Measurements from ENCODE around the gene F11R.

DNA sequence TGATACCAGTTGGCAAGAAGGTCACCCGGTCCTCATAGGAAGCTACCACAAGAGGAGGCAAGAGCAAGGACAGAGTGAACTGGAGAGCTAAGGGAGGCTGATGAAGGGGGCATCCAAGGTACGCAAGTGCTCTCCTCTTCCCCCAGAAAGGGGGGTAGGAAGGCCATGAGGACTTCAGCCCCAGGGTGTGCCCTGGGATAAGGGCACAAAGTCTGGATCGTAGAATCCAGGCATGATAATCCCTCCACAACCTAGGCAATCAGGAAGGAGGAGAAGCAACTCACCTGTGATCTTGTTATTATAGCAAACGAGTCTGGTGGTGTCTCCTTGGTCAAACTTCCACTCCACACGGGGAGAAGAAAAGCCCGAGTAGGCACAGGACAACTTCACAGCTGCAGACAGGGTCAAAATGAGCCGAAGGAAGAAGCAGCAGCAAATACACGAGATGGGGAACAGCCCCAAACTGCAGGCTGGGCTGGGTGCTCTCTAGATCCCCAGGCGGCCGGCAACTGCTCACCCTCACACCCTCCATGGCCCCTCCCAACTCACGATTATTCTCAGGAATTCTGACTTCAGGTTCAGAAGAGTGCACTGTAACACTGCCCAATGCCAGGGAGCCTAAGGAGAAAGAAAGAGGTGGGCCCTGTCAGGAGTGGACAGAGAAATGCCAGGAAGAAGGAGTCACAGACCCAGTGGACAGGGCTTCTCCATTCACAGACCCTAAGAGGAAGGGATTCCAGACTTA lies 20.0 kb downstream of the F11R start:
- TF ChIP-seq, protein P1, sequence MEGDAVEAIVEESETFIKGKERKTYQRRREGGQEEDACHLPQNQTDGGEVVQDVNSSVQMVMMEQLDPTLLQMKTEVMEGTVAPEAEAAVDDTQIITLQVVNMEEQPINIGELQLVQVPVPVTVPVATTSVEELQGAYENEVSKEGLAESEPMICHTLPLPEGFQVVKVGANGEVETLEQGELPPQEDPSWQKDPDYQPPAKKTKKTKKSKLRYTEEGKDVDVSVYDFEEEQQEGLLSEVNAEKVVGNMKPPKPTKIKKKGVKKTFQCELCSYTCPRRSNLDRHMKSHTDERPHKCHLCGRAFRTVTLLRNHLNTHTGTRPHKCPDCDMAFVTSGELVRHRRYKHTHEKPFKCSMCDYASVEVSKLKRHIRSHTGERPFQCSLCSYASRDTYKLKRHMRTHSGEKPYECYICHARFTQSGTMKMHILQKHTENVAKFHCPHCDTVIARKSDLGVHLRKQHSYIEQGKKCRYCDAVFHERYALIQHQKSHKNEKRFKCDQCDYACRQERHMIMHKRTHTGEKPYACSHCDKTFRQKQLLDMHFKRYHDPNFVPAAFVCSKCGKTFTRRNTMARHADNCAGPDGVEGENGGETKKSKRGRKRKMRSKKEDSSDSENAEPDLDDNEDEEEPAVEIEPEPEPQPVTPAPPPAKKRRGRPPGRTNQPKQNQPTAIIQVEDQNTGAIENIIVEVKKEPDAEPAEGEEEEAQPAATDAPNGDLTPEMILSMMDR (conservative IDR thresholded peaks at IDR 0.05 in 1 of 2, IDR thresholded peaks at IDR 0.05 in 1 of 2; ENCODE audit: low read depth in 1 of 2, low read length in 2 of 2) = no peak
- no peak for TF ChIP-seq EZH2 (IDR thresholded peaks at IDR 0.05; ENCODE audit: low read length, missing control alignments)

Data from fibroblast of lung (primary cell).